Measurements from ENCODE around the gene LRRC23.

Gene LRRC23

GRCh38 chr12:6929466-6930452 is 25.1 kb downstream of the LRRC23 start:
- Histone ChIP-seq H3K27ac (no peak overlapping the region), H3K27me3 (replicated peaks) (no peaks in the 10 kb centered on the region), H3K36me3 (replicated peaks) (peaks cover 7% of the 10 kb centered on the region), H3K4me3 (ENCODE audit: low read depth, low read length) (peak overlapping the region; percentile 81)
- TF ChIP-seq CTCF (IDR thresholded peaks at IDR 0.05; ENCODE audit: low read depth, low read length, missing control alignments), result no peak
- in situ Hi-C loops (cut with HindIII; ENCODE audit: low pct_ligation_motif_present, low sequenced_read_pairs), result no loop called here
- no peak for DNase-seq

- in situ Hi-C loops (cut with HindIII; ENCODE audit: low pct_ligation_motif_present, low sequenced_read_pairs), result no loop called here
- TF ChIP-seq CTCF (IDR thresholded peaks at IDR 0.05; ENCODE audit: low read depth, low read length, missing control alignments), result no peak
- H3K4me3 ChIP-seq (ENCODE audit: low read depth, low read length), result no peak overlapping the region
- H3K36me3 ChIP-seq (replicated peaks), result peaks cover 27% of the 10 kb centered on the region
- no peak overlapping the region for H3K27ac ChIP-seq
- no peaks in the 10 kb centered on the region for H3K27me3 ChIP-seq (replicated peaks)
- no peak for DNase-seq
Measured at GRCh38 chr12:6932766-6933165, 28.1 kb downstream of the LRRC23 start.

- peaks cover 35% of the 10 kb centered on the region for H3K36me3 ChIP-seq (replicated peaks)
- DNase-seq, result no peak
- no peaks in the 10 kb centered on the region for H3K27me3 ChIP-seq (replicated peaks)
- no peak overlapping the region for H3K4me3 ChIP-seq (ENCODE audit: low read depth, low read length)
- no peak overlapping the region for H3K27ac ChIP-seq
- in situ Hi-C loops (cut with HindIII; ENCODE audit: low pct_ligation_motif_present, low sequenced_read_pairs), result no loop called here
- no peak for TF ChIP-seq CTCF (IDR thresholded peaks at IDR 0.05; ENCODE audit: low read depth, low read length, missing control alignments)
Measured at GRCh38 chr12:6934110-6934509, 29.5 kb downstream of the LRRC23 start.

- Histone ChIP-seq H3K36me3 (replicated peaks) (peaks cover 39% of the 10 kb centered on the region), H3K27me3 (replicated peaks) (no peaks in the 10 kb centered on the region), H3K27ac (no peak overlapping the region), H3K4me3 (ENCODE audit: low read depth, low read length) (no peak overlapping the region)
- TF ChIP-seq CTCF (IDR thresholded peaks at IDR 0.05; ENCODE audit: low read depth, low read length, missing control alignments), result no peak
- in situ Hi-C loops (cut with HindIII; ENCODE audit: low pct_ligation_motif_present, low sequenced_read_pairs), result no loop called here
- DNase-seq, result no peak
Measured at GRCh38 chr12:6935371-6936193, 31.0 kb downstream of the LRRC23 start.

- Histone ChIP-seq H3K36me3 (replicated peaks) (peaks cover 41% of the 10 kb centered on the region), H3K4me3 (ENCODE audit: low read depth, low read length) (no peak overlapping the region), H3K27me3 (replicated peaks) (no peaks in the 10 kb centered on the region), H3K27ac (no peak overlapping the region)
- no peak for DNase-seq
- TF ChIP-seq CTCF (IDR thresholded peaks at IDR 0.05; ENCODE audit: low read depth, low read length, missing control alignments), result no peak
- in situ Hi-C loops (cut with HindIII; ENCODE audit: low pct_ligation_motif_present, low sequenced_read_pairs), result no loop called here
Measured at GRCh38 chr12:6936194-6936635, 31.6 kb downstream of the LRRC23 start.

Data from brain microvascular endothelial cell (primary cell).